ENCODE results near the gene CRYBA1.

- TF ChIP-seq LEF1 (IDR thresholded peaks at IDR 0.05; ENCODE audit: borderline replicate concordance) (no peak), TARDBP (IDR thresholded peaks at IDR 0.05) (no peak), PKNOX1 (IDR thresholded peaks at IDR 0.05) (no peak), SP1 (IDR thresholded peaks at IDR 0.05) (no peak), CTBP1 (IDR thresholded peaks at IDR 0.05; ENCODE audit: borderline replicate concordance) (no peak), ZNF384 (IDR thresholded peaks at IDR 0.05) (no peak), BHLHE40 (IDR thresholded peaks at IDR 0.05; ENCODE audit: borderline replicate concordance) (no peak), FOXA1 (IDR thresholded peaks at IDR 0.05) (no peak), ARNT (IDR thresholded peaks at IDR 0.05) (no peak), ELF4 (IDR thresholded peaks at IDR 0.05) (no peak), FOXM1 (IDR thresholded peaks at IDR 0.05; ENCODE audit: borderline replicate concordance) (no peak), FOXK2 (IDR thresholded peaks at IDR 0.05) (no peak)
These were observed 1.3 kb upstream of the CRYBA1 start for GRCh38 chr17:29245401-29245800.
